HG02938 (cell line): ENCODE results near the gene OAS1.
"Not testable (repeated sequence)": the region's sequence is repeated elsewhere in the genome, so short reads cannot be mapped to it uniquely, and the experiment has no call there.

ENCODE experiments used
- ATAC-seq: cut with Tn5 transposase; IDR thresholded peaks from one replicate; pipeline ENCODE4 v1.9.1; 2021; ENCODE audit warnings: mild to moderate bottlenecking, moderate library complexity; ENCODE audit not compliant: unreplicated experiment

Gene OAS1

DNA sequence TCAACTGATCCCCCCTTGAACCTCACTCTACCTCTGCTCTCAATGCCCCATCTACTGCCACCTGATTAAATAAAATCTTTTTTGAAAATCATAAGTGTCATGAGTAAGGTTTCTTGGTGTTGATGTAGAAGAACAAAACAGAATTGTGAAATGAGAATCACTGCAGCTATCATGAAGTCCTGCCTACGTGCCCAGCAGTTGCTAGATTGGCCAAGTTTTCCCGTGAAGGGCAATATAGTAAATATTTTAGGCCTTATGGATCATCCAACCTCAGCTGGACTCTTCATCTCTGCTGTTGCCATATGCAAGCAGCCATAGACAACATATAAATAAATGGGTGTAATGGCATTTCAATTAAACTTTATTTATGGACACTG is 26.4 kb downstream of the OAS1 start:
- no peak for ATAC-seq

DNA sequence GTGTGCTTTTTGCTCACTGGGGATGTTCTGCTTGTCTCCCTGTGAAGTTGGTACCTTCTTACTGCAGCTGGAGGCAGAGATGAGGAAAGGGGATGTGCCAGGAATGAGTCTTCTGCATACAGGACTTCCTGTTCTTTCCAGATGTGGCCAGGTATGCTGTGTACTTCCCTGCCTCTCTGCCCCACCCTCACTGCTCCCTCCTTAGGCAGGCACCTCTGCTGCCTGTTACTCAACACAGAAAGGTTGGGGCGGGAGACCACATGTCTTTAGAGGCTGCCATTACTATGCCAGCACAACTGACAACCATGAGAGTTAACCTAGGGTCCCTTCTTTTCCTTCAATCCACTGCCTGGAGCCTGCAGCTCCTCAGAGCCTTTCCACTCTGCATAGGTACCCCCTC is 29.5 kb downstream of the OAS1 start:
- ATAC-seq, result no peak

DNA sequence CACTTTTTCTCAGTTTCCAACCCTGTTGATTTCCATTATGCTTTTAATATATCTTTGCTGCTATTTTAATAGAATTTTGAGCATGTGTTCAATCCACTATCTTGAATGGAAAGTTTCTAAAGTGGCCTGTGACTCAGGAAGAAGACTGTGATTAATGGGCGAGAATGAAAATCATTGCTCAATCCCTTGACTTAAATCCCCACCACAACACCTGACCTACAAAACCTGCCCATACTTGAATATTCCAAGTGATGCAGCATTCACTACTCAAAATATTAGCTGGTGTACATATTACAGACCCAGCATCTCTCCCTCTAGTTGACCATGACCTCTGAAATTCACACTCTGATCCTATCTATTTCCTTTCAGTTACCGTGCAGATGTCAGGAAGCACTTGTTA is 30.2 kb downstream of the OAS1 start:
- no peak for ATAC-seq

DNA sequence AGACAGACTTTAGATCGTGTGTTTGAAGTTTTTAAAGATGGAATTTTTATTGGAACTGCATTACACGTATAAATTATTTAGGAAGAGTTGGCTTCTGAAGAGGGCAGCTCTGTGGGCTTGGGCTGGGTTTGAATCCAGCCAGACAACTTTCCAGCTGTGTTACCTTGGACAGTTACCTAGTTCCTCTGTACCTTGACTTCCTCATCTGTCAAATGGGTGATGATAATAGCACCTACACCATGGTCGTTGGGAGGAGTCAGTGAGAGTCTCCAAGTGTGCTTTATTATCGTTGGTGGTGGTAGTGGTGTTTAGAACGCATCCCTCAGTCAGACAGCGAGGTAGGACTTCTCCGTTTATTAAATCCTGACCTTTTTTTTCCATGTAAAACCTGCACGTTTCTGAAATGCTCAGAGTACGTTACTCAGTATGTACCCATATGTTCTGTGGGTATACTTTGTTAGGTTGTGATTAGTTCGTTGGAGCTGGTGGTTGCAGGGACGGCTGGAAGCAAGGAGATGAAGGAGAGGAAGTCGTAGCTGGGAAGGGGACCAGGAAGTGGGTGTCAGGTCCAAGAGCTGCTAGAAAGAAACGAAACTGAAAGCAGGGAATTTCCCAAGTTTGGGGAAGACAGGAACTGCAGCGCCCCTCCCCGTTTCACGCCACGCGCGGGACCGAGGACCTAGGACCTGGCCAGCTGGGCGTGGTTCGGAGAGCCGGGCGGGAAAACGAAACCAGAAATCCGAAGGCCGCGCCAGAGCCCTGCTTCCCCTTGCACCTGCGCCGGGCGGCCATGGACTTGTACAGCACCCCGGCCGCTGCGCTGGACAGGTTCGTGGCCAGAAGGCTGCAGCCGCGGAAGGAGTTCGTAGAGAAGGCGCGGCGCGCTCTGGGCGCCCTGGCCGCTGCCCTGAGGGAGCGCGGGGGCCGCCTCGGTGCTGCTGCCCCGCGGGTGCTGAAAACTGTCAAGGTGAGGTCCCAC is 31.3 kb downstream of the OAS1 start, which contains the start of gene OAS3:
Gene OAS3 (plus strand): TSS at position 734 of the 979 bp plus-strand sequence. CDS start 57 bp downstream, at position 791.
- peak; percentile 41 for ATAC-seq

DNA sequence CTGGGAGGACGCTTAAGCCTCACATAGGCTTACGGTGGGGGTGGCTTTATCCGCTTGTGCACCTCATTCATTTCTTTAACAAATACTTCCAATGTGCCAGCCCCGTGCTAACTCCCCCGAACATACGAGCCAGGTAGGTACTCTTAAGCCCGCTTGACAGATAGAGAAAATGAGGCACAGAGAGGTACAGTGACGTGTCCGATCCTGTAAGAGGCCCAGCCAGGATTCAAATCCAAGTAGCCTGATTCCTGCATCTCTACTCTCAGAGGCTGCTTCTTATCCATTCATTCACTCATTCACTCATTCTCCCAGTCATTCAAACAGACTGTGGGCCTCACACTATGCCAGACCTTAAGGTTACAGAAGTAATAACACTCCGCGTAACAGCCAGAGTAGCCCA is 32.0 kb downstream of the OAS1 start:
- no peak for ATAC-seq

DNA sequence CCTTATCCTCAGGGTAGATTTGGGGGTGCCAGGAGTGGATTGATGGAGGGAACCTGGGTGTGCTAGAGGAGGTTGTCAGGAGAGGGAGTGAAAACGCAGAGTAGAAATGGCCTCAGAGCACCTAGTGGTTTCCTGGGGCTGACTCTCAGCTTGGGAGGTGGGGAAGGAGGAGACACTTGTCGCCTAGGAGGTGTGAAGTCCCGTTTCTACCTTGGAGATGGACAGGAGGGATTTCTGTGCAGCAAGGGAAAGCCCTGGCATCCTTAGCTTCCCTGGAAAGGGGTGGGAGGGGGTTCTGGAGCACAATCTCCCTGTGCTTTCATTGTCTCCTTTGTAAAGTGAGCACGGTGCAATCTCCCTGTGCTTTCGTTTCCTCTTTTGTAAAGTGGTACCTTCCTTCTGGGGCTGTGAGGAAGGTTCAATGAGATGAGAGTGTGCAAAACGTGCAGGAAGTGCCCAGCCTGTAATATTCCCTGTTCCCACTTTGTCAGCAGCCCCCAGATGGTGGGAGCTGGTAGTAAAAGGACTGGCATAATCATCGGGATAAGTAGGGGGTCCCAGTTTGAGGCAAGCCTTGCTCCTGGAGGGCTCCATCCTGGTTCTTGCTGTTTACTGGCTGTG is 33.1 kb downstream of the OAS1 start:
- ATAC-seq, result no peak

DNA sequence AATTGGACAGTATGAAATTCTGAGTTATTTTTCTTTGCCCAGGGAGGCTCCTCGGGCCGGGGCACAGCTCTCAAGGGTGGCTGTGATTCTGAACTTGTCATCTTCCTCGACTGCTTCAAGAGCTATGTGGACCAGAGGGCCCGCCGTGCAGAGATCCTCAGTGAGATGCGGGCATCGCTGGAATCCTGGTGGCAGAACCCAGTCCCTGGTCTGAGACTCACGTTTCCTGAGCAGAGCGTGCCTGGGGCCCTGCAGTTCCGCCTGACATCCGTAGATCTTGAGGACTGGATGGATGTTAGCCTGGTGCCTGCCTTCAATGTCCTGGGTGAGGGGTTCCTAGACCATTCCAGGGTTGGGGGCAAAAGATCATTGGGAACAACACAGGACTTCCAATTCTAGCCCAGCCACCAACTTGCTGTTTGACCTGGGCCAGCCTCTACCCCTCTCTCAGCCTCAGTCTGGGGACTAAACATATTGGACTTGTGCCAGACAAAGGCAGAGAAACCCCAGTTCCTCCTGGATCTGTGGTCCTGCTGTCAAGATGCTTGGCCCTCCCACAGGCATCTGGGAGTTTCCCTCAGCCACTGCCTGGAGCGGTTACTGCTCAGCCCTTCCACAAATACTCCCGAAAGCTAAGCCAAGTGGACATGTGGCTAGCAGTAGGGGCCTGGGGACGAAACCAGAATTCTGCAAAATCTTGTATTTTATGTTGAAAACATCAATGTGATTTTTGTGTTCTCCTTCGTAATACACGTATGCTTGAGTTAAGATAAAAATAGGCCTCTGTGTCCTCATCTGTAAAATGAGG is 35.0 kb downstream of the OAS1 start:
- no peak for ATAC-seq

DNA sequence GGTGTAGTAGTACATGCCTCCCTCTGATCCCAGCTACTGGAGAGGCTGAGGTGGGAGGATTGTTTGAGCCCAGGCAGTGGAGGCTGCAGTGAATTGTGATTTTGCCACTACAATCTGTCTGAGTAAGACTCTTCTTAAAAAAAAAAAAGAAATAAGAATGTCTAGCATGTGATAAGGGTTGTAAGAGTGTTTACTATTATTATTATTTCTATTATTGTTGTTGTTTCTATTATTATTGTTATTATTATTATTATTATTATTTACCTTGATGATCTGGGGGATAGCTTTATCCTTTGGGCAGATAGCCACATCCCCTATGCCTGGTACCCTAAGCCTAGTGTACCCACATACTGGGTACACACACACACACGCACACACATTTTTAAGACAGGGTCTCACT is 35.8 kb downstream of the OAS1 start:
- ATAC-seq, result no peak

DNA sequence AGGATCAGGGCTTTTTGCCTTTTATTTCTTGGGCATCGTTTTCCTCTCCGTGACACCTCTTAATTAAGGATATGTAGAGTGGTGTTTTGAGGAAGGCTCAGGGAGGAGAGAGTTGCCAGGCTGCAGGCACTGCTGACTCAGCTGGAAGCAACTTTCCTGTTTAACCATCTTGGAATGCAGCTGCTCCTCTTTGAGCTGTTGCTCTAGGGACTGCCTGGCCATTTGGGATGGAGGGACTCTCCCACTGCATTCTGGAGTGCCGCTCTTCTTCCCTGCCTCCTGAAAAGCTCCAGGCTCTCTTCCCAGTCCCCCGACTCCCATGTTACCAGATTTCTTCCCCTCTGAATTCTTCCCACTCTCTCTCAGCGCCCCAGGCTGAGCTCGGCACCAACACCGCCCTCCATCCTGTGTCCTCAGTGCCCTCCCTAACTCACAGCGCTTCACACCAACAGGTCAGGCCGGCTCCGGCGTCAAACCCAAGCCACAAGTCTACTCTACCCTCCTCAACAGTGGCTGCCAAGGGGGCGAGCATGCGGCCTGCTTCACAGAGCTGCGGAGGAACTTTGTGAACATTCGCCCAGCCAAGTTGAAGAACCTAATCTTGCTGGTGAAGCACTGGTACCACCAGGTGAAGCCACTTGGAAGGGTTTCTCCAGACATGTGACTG is 37.4 kb downstream of the OAS1 start:
- ATAC-seq, result no peak

DNA sequence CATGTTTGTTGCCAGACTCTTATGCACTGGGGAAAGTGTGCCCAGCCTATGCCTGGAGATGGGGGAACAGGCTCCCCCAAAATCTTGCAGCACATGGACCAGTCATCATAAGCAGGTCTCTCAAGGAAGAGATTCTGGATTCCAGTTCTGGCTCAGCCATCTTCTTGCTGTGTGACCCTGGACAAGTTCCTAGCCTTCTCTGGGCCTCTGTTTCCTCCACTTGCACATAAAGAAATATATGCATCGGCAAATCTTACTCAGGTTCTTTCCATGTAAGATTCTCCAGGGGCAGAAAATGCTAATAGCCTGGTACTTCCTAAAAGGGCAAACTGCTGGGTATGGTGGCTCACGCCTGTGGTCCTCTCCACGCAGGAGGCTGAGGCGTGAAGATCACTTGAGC is 38.8 kb downstream of the OAS1 start:
- no peak for ATAC-seq

DNA sequence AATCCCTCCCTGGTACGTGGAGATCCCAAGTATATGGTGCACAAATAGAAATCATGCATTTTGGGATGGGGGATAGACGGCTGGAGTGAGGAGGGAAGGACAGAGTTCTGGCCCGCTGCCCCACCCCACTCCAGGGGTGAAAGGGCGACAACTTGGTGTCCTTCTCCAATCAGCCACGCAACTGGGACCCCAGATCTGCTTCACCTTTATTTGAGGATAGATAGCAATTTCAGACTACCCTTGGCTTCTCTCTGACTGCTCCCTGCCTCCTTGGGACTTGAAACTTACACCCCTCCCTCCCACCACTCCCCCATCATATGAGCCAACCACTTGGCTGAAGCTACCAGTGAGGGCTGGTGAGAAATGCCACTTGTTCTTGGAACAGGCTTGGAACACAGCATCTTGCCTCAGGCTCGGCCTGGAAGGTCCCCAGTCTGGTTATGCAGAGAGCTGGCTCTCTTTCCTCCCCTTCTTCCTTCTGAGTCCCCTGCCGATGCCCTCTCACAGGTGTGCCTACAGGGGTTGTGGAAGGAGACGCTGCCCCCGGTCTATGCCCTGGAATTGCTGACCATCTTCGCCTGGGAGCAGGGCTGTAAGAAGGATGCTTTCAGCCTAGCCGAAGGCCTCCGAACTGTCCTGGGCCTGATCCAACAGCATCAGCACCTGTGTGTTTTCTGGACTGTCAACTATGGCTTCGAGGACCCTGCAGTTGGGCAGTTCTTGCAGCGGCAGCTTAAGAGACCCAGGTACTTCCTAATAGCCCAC is 39.7 kb downstream of the OAS1 start:
- no peak for ATAC-seq

DNA sequence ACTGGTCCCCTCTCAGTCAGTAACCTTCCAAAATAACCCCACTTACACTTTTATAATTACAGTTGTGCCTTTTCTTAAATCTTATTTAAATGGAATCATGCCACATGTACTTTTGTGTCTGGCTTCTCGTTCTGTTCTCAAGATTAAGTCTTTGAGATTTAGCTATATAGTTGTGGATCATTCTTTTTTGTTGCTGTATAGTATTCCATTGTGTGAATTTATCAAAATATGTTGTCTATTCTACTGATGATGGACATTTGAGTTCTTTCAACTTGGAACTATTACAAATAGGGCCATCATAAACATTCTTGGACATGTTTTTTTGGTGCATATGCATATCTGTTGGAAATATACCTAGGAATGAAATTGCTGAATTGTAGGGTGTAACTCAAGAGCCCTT is 40.6 kb downstream of the OAS1 start:
- ATAC-seq, result no peak

DNA sequence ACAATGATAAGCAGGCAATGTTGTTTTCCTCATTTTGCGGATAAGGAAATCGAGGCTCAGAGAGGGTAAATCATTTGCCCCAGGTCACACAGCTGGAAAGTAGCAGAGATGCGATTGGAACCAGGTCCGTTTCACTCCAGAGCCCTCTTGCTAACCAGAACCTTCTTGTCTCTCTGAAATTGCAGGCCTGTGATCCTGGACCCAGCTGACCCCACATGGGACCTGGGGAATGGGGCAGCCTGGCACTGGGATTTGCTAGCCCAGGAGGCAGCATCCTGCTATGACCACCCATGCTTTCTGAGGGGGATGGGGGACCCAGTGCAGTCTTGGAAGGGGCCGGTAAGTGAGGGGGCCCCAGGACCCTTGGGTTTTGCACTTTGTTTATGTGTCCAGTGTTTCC is 41.0 kb downstream of the OAS1 start:
- ATAC-seq, result no peak

DNA sequence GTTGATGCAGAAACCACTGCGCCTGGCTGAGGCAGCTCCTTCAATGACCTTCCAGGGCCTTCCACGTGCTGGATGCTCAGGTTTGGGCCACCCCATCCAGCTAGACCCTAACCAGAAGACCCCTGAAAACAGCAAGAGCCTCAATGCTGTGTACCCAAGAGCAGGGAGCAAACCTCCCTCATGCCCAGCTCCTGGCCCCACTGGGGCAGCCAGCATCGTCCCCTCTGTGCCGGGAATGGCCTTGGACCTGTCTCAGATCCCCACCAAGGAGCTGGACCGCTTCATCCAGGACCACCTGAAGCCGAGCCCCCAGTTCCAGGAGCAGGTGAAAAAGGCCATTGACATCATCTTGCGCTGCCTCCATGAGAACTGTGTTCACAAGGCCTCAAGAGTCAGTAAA is 42.0 kb downstream of the OAS1 start:
- no peak for ATAC-seq

DNA sequence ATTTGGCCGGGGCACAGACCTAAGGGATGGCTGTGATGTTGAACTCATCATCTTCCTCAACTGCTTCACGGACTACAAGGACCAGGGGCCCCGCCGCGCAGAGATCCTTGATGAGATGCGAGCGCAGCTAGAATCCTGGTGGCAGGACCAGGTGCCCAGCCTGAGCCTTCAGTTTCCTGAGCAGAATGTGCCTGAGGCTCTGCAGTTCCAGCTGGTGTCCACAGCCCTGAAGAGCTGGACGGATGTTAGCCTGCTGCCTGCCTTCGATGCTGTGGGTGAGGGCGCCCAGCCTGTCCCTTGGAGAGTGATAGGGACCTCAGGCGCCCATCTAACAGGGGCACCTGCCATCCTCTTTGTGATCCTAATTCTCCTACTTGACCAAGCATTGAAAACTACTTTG is 43.9 kb downstream of the OAS1 start:
- no peak for ATAC-seq

DNA sequence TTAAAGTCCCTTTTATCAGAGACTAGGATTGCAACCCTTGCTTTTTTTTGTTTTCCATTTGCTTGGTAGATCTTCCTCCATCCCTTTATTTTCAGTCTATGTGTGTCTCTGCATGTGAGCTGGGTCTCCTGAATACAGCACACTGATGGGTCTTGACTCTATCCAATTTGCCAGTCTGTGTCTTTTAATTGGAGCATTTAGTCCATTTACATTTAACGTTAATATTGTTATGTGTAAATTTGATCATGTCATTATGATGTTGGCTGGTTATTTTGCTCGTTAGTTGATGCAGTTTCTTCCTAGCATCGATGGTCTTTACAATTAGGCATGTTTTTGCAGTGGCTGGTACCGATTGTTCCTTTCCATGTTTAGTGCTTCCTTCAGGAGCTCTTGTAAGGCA is 50.4 kb downstream of the OAS1 start:
- ATAC-seq, result not testable (repeated sequence)

DNA sequence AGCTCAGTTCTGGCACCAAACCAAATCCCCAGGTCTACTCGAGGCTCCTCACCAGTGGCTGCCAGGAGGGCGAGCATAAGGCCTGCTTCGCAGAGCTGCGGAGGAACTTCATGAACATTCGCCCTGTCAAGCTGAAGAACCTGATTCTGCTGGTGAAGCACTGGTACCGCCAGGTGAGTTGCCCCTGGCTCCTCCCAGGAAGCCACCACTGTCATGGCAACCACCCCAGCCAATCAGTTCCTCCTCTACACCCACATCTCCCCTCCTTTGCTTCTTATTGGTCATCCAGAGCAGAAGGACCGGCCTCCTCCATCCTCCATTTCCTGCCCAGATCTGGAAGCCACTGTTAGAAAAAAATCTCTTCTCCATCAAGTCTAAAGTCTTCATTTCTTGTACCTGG is 54.3 kb downstream of the OAS1 start:
- no peak for ATAC-seq

DNA sequence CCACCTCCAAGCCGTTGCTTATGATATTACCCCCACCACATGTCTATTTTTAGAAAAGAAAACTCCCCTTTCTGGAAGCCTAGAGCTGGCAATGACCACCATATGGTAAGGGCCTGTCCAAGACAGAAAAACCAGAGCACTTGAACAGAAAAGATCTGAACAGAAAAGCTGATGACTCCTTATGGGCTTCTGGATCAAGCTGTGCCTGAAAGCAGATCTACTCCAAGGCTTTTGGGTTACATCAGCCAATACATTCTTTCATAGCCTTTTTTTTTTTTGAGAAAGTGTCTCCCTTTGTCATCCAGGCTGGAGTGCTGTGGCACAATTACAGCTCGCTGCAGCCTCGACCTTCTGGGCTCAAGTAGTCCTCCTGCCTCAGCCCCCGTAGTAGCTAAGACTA is 54.8 kb downstream of the OAS1 start:
- no peak for ATAC-seq

DNA sequence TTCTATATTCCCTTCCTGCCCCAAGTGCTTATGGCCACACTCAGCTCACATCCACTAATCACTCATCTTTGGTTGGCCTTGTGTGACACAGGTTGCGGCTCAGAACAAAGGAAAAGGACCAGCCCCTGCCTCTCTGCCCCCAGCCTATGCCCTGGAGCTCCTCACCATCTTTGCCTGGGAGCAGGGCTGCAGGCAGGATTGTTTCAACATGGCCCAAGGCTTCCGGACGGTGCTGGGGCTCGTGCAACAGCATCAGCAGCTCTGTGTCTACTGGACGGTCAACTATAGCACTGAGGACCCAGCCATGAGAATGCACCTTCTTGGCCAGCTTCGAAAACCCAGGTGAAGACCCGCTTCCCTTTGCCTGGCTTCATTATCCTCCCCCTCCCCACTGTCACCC is 55.8 kb downstream of the OAS1 start:
- ATAC-seq, result no peak

DNA sequence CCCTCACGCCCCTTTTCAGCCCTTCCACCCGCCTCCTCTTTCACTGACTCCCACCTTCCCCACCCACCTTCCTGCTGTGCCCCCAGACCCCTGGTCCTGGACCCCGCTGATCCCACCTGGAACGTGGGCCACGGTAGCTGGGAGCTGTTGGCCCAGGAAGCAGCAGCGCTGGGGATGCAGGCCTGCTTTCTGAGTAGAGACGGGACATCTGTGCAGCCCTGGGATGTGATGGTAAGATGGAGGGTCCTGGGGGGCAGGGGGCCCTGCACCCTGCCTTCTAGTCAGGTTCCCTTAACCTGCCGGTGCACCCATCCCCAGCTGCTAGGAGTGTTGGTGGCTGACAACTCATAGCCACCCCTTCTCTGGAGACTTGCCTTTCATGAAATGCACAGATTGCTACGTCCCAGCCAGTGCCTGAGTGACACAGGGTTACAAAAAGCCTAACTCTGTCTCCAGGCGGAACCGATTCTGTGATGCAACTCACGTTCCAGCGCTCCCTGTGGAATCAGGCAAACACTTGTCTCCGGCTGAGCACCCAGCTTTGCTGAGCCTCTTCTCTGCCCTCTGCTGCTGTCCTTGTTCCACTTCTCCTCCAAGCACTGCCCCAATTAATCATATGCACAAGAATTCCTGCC is 56.6 kb downstream of the OAS1 start:
- no peak for ATAC-seq
